HUES48 (cell line): ENCODE measurements around the gene SMOC2.

ENCODE experiments used
- H3K27ac ChIP-seq: one replicate; pipeline ENCODE4 v1.7.0; 2013; ENCODE audit warnings: low read depth, low read length, inconsistent platforms
- H3K27me3 ChIP-seq: 2 replicates; pipeline ENCODE4 v1.6.1; 2013; ENCODE audit warnings: mild to moderate bottlenecking, low read length; ENCODE audit not compliant: control insufficient read depth, insufficient read depth
- H3K36me3 ChIP-seq: 2 replicates; pipeline ENCODE4 v1.6.1; 2013; ENCODE audit warnings: low read length; ENCODE audit not compliant: control insufficient read depth, insufficient read depth
- H3K4me1 ChIP-seq: 2 replicates; pipeline ENCODE4 v1.6.1; 2013; ENCODE audit warnings: mild to moderate bottlenecking, low read length; ENCODE audit not compliant: control insufficient read depth, insufficient read depth
- H3K4me3 ChIP-seq: 2 replicates; pipeline ENCODE4 v1.5.1; 2013; ENCODE audit warnings: mild to moderate bottlenecking, low read depth, low read length
- H3K9ac ChIP-seq: 2 replicates; pipeline ENCODE4 v1.6.1; 2013; ENCODE audit warnings: mild to moderate bottlenecking, low read depth, low read length, moderate library complexity
- H3K9me3 ChIP-seq: 2 replicates; pipeline ENCODE4 v1.6.1; 2013; ENCODE audit warnings: low read length; ENCODE audit not compliant: control insufficient read depth, insufficient read depth

The SMOC2 gene

GRCh38 chr6:168440520-168441433 is at the start of gene SMOC2:
Gene SMOC2 (plus strand): TSS chr6:168441184. CDS start chr6:168441371, 187 bp downstream.
- Histone ChIP-seq H3K4me1 (peaks cover 45% of the 10 kb centered on the region), H3K4me3 (peak within 1 kb of the TSS; percentile 67), H3K36me3 (no peaks in the 10 kb centered on the region), H3K27me3 (peaks cover 50% of the 10 kb centered on the region), H3K9ac (no peak within 1 kb of the TSS), H3K9me3 (no peaks in the 10 kb centered on the region), H3K27ac (no peak within 1 kb of the TSS)

DNA sequence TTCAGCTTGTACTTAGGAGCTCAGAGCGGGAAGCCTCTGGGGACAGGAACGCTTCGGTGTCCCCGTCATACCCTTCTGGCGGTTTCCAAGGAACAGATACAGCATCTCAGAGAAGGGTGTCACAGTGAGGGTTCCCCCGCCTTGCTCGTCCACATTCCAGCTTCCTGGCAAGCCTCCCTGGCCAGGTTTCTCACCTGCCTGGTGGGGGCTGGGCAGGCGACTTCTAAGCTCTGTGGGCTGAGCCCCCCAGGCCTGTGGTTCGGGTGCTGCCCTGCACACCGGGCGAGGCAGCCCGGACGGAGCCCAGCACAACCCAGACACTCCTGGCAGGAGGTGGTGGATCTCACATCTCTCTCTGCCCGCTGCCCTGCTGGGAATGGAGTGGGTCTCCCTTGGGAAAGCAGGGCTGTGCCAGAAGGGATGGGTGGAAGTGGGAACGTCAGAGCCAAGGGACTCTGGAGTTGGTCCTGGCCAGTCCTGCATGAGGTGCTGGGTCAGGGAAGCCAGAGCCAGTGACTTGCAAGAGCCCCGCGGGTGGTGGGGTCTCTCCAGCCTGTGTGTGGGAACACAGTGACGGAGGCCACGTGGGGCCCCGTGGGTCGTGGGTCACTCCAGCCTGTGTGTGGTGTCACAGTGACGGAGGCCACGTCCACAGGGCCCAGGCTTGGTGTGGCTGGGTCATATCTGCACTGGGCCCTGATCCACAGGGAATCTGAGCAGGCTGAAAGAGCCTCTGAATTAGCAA is 47.7 kb upstream of the SMOC2 start:
- H3K9me3 ChIP-seq, result no peaks in the 10 kb centered on the region
- no peak overlapping the region for H3K9ac ChIP-seq
- no peaks in the 10 kb centered on the region for H3K36me3 ChIP-seq
- no peaks in the 10 kb centered on the region for H3K27me3 ChIP-seq
- no peaks in the 10 kb centered on the region for H3K4me1 ChIP-seq
- H3K4me3 ChIP-seq, result no peak overlapping the region
- H3K27ac ChIP-seq, result no peak overlapping the region

- Histone ChIP-seq H3K9ac (no peak overlapping the region), H3K27ac (no peak overlapping the region), H3K27me3 (no peaks in the 10 kb centered on the region), H3K4me1 (no peaks in the 10 kb centered on the region), H3K4me3 (no peak overlapping the region), H3K9me3 (no peaks in the 10 kb centered on the region), H3K36me3 (no peaks in the 10 kb centered on the region)
These were observed 46.4 kb upstream of the SMOC2 start for GRCh38 chr6:168394606-168395005.

GRCh38 chr6:168395983-168396382 is 45.0 kb upstream of the SMOC2 start:
- H3K4me1 ChIP-seq, result no peaks in the 10 kb centered on the region
- H3K27me3 ChIP-seq, result no peaks in the 10 kb centered on the region
- H3K9ac ChIP-seq, result no peak overlapping the region
- no peak overlapping the region for H3K4me3 ChIP-seq
- H3K27ac ChIP-seq, result no peak overlapping the region
- H3K36me3 ChIP-seq, result no peaks in the 10 kb centered on the region
- H3K9me3 ChIP-seq, result no peaks in the 10 kb centered on the region

- no peak overlapping the region for H3K9ac ChIP-seq
- no peak overlapping the region for H3K4me3 ChIP-seq
- no peak overlapping the region for H3K27ac ChIP-seq
- H3K9me3 ChIP-seq, result no peaks in the 10 kb centered on the region
- no peaks in the 10 kb centered on the region for H3K4me1 ChIP-seq
- no peaks in the 10 kb centered on the region for H3K36me3 ChIP-seq
- H3K27me3 ChIP-seq, result no peaks in the 10 kb centered on the region
These were observed 44.4 kb upstream of the SMOC2 start for GRCh38 chr6:168396561-168396960.

DNA sequence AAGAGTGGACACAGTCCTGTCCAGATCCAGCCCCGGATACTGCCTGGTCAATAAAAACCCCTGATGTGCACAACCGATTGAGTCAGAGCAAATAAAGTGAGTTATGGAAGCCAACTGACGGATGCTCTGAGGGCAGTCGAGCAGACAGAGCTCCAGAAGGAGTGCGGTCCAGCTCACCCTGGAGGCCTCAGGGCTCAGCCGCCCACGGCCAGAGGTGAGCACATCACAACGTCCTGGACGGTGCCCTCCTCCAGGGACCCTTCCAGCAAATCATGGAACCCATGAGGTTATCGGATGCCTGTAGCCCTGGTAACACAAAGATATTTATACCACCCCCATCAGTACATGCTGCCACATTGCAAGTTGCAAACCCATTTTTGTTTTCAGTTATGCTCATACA is 44.0 kb upstream of the SMOC2 start:
- no peaks in the 10 kb centered on the region for H3K27me3 ChIP-seq
- no peaks in the 10 kb centered on the region for H3K9me3 ChIP-seq

GRCh38 chr6:168400037-168400436 is 40.9 kb upstream of the SMOC2 start:
- Histone ChIP-seq H3K9me3 (no peaks in the 10 kb centered on the region), H3K4me1 (no peaks in the 10 kb centered on the region), H3K27ac (no peak overlapping the region), H3K27me3 (no peaks in the 10 kb centered on the region), H3K4me3 (no peak overlapping the region), H3K36me3 (no peaks in the 10 kb centered on the region), H3K9ac (no peak overlapping the region)

More for the DNA sequence above, 44.0 kb upstream of the SMOC2 start:
- Histone ChIP-seq H3K9ac (no peak overlapping the region), H3K27ac (no peak overlapping the region), H3K4me3 (no peak overlapping the region), H3K4me1 (no peaks in the 10 kb centered on the region), H3K36me3 (no peaks in the 10 kb centered on the region)

DNA sequence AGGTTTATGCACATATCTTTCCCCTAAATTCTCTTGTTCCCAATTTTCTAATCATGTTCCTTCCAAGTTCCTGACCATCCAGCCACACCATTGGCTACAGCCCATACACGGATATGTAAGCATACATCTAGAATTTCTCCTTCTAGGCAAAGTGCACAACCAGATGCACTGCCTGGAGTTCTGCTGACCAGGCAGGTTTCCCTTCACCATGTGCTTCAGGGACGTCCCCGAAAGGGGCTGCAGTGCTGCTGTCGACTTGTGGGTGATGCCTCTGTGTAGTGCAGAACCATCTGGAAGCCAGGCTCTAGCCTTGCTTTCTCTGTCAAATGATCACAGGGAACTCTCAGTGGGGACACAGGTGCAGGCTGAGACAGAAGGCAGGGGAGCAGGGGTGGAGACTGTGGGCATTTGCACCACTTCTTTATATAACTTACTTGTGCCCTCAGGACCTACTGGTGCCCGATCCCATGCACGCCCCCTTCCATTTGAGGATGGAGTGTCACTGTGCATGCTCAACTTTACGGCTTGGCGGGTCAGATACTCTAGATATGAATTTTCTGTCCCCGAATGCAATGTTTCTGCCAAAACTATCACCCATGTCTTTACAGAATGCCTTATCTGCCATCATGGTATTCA is 37.5 kb upstream of the SMOC2 start:
- Histone ChIP-seq H3K27me3 (no peaks in the 10 kb centered on the region), H3K9me3 (no peaks in the 10 kb centered on the region), H3K9ac (no peak overlapping the region)

DNA sequence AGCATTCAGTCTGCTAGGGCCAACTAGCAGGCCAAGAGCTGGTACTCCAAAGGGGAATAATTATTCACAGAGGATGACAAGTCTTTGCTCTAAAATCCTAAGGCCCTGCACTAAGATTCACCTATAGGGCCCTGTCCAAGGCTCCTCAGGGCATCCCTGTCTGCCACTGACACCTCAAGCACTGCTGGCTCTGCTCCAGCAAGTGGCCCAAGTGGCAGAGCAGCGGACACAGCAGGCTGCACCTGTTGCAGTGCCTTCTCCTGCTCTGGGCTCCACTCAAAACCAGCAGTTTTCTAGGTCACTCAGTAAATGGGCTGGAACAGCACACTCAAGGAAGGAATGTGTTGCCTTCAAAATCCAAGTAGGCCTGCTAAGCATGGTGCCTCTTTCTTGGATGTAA is 36.4 kb upstream of the SMOC2 start:
- no peaks in the 10 kb centered on the region for H3K4me1 ChIP-seq
- no peak overlapping the region for H3K9ac ChIP-seq
- H3K27ac ChIP-seq, result no peak overlapping the region
- no peak overlapping the region for H3K4me3 ChIP-seq
- H3K27me3 ChIP-seq, result no peaks in the 10 kb centered on the region
- no peaks in the 10 kb centered on the region for H3K9me3 ChIP-seq
- no peaks in the 10 kb centered on the region for H3K36me3 ChIP-seq

More for the DNA sequence above, 37.5 kb upstream of the SMOC2 start:
- Histone ChIP-seq H3K4me1 (no peaks in the 10 kb centered on the region), H3K27ac (no peak overlapping the region), H3K4me3 (no peak overlapping the region), H3K36me3 (no peaks in the 10 kb centered on the region)

- Histone ChIP-seq H3K9ac (no peak overlapping the region), H3K27me3 (no peaks in the 10 kb centered on the region), H3K36me3 (no peaks in the 10 kb centered on the region), H3K4me1 (no peaks in the 10 kb centered on the region), H3K27ac (no peak overlapping the region), H3K9me3 (no peaks in the 10 kb centered on the region), H3K4me3 (no peak overlapping the region)
These were observed 33.1 kb upstream of the SMOC2 start for GRCh38 chr6:168407842-168408241.
